ENCODE results near the gene ARHGEF2.

The ARHGEF2 gene

DNA sequence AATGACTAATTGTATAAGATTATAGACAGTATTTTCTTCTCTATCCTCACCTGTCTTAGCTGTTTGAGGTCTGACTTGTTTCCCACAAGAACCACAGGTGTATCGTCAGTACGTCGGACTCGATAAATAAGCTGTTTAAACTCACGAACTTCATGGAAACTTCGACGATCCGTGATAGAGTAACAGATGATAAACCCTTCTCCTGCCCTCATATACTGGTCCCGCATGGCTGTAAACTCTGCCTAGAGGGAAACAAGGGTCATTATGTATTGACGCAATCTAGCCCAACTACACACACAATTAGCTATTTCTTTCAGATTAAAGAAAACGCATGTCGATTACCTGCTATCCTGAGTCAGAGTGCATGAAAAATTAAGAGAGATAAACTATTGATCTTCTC is 74.1 kb downstream of the ARHGEF2 start:
- DNase-seq, result no peak

DNA sequence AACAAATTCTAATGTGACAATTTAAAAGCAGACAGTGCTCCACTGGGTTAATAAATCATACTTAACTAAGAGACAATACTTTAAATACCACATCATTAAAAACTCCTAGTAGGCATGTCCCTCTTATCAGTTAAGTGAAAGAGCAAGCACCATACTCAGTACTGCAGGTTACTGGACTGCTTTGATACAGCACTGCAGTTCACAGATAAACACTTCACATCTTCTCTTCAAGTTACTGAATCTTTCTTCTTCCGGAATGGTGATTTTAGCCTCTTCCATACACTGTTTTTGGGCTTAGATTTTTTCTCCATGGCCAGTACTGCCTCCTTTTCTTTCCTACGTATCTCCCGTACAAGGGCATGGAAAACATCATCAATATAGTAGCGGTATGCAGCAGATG is 78.2 kb downstream of the ARHGEF2 start:
- DNase-seq, result no peak

DNA sequence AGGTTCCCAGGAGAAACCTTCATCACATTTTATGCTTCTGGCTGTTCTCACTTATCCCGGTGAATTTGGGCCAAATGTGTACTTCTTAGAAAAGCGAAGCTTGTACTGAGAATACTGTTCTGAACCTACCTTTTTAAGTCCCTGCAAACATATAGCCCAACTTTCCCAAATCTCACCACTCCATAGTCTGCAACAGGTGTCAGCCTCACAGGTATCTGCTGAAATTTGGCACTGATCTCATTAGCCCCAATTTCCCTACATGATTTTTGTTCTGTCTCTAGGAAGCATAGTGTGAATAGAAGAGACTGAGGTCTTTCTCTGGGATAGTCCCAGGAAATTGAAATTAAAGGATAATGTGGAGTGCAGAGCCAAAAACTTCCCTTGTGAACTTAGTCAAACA is 78.7 kb downstream of the ARHGEF2 start:
- no peak for DNase-seq

DNA sequence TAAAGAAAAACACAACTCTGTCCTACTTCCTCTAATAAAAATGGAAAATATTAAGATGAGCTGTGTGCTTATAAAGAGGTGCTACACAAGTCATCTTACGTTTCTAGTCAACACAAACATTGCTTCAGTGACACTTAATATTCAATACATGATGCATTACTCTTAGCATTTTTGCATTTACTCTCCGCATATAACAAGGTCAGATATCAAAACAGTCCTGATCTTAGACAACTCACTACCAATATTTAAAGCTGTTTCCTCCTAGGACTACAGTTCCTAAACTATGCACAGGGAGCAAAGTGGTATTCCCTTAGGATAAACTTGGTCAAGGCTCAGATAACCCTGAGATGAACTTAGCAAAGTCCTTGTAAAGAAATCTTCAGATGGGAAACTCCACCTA is 79.5 kb downstream of the ARHGEF2 start:
- no peak for DNase-seq

DNA sequence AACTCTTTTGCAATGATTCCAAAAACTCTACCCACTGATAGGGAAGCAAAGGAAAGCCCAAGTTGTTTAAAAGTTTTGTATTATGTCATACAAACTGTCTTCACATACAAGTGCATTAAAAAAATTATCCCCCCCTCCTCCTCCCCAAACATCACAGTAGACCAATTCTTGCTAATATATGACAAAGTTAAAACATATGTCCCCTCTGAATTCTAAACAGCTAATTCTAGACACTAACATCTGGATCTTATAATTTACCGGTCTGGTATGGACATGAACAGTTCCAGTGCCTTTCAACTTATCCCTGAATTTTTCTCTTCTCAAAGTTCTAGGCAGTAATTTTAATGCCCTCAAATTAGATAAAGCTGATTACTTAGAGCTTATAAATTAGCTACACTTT is 80.6 kb downstream of the ARHGEF2 start:
- no peak for DNase-seq
